ENCODE measurements around the gene UGT2A1. TPM values are rescaled to one million over a fixed set of nuclear protein-coding genes. Genes with fewer than 3 reads are reported as not detected.

UGT2A1 gene
- total RNA-seq, 1 experiment from 2014 or later = not detected

GRCh38 chr4:69583543-69583942 is 69.5 kb downstream of the UGT2A1 start:
- ChIA-PET POLR2A (no interaction called here), RAD21 (ENCODE audit: low non-redundant PET in 1 of 2, low total read pairs in 2 of 2, uncharacterized antibody in 2 of 2, unreplicated experiment in 2 of 2) (no interaction called here), CTCF (no interaction called here)
- Histone ChIP-seq H3K27me3 (ENCODE audit: insufficient read depth, low read length) (no peaks in the 10 kb centered on the region), H3K9ac (ENCODE audit: low read length) (no peak overlapping the region), H3K4me2 (ENCODE audit: low read length) (no peak overlapping the region), H2AFZ (ENCODE audit: low read depth, low read length, poor library complexity, severe bottlenecking) (no peak overlapping the region), H3K4me1 (ENCODE audit: control insufficient read depth in 1 of 2, insufficient read depth in 2 of 2, low read length in 2 of 2) (no peaks in the 10 kb centered on the region), H3K27ac (ENCODE audit: low read depth, low read length) (no peak overlapping the region), H3K79me2 (ENCODE audit: insufficient read depth, low read length) (no peaks in the 10 kb centered on the region), H3K36me3 (ENCODE audit: control insufficient read depth in 1 of 2, insufficient read depth in 2 of 2, low read length in 2 of 2) (no peaks in the 10 kb centered on the region), H3K4me3 (replicated peaks in 1 of 2; ENCODE audit: low read depth in 1 of 2, low read length in 2 of 2) (no peak overlapping the region), H3K9me2 (ENCODE audit: insufficient read depth) (no peaks in the 10 kb centered on the region), H4K20me1 (ENCODE audit: insufficient read depth) (no peaks in the 10 kb centered on the region), H3K9me3 (ENCODE audit: control insufficient read depth in 1 of 2, insufficient read depth in 1 of 2, low read depth in 1 of 2, low read length in 2 of 2) (no peaks in the 10 kb centered on the region)
- no TSS peak for BruUV-seq (replicated peaks)
- DNase-seq (ENCODE audit: low read depth, low spot score) (no peak), ATAC-seq (no peak)
- intact Hi-C loops (cut with micrococcal nuclease) = no loop called here
- TF ChIP-seq ATF3 (IDR thresholded peaks at IDR 0.05) = no peak
- no peak for TF ChIP-seq JUND (IDR thresholded peaks at IDR 0.05)
- TF ChIP-seq POLR2AphosphoS5 (IDR thresholded peaks at IDR 0.05; ENCODE audit: low read depth, low read length) = no peak
- TF ChIP-seq REST (IDR thresholded peaks at IDR 0.05; ENCODE audit: low read depth) = no peak

GRCh38 chr4:69577245-69577644 is 75.8 kb downstream of the UGT2A1 start:
- no peak overlapping the region for H2AFZ ChIP-seq (ENCODE audit: low read depth, low read length, poor library complexity, severe bottlenecking)
- no peaks in the 10 kb centered on the region for H3K9me2 ChIP-seq (ENCODE audit: insufficient read depth)
- intact Hi-C loops (cut with micrococcal nuclease) = no loop called here
- no peak for DNase-seq (ENCODE audit: low read depth, low spot score)
- no peak for TF ChIP-seq ELF1 (IDR thresholded peaks at IDR 0.05; ENCODE audit: borderline replicate concordance, low read depth)
- no peak for TF ChIP-seq JUND (IDR thresholded peaks at IDR 0.05)
- no peak for TF ChIP-seq RAD21 (IDR thresholded peaks at IDR 0.05; ENCODE audit: low read depth)
- H3K9ac ChIP-seq (ENCODE audit: low read length) = no peak overlapping the region
- H3K27me3 ChIP-seq (ENCODE audit: insufficient read depth, low read length) = no peaks in the 10 kb centered on the region
- no peak overlapping the region for H3K4me2 ChIP-seq (ENCODE audit: low read length)
- ATAC-seq = no peak
- H4K20me1 ChIP-seq (ENCODE audit: insufficient read depth) = no peaks in the 10 kb centered on the region
- H3K79me2 ChIP-seq (ENCODE audit: insufficient read depth, low read length) = no peaks in the 10 kb centered on the region
- ChIA-PET RAD21 (ENCODE audit: low non-redundant PET in 1 of 2, low total read pairs in 2 of 2, uncharacterized antibody in 2 of 2, unreplicated experiment in 2 of 2) (no interaction called here), CTCF (no interaction called here), POLR2A (no interaction called here)
- no peaks in the 10 kb centered on the region for H3K9me3 ChIP-seq (ENCODE audit: control insufficient read depth in 1 of 2, insufficient read depth in 1 of 2, low read depth in 1 of 2, low read length in 2 of 2)
- no peaks in the 10 kb centered on the region for H3K36me3 ChIP-seq (ENCODE audit: control insufficient read depth in 1 of 2, insufficient read depth in 2 of 2, low read length in 2 of 2)
- no peaks in the 10 kb centered on the region for H3K4me1 ChIP-seq (ENCODE audit: control insufficient read depth in 1 of 2, insufficient read depth in 2 of 2, low read length in 2 of 2)
- no peak overlapping the region for H3K4me3 ChIP-seq (replicated peaks in 1 of 2; ENCODE audit: low read depth in 1 of 2, low read length in 2 of 2)
- no TSS peak for BruUV-seq (replicated peaks)
- H3K27ac ChIP-seq (ENCODE audit: low read depth, low read length) = no peak overlapping the region

Data from HCT116 (cell line).